Ishikawa (cell line): Measurements from ENCODE around the gene GDI1.

ENCODE experiments used
- CEBPB ChIP-seq: IDR thresholded peaks from 2 replicates; pipeline ENCODE4 v1.6.1; 2012
- CREB1 ChIP-seq: IDR thresholded peaks from 2 replicates; pipeline ENCODE4 v1.6.1; 2012; ENCODE audit warnings: low read depth
- EGR1 ChIP-seq: IDR thresholded peaks from 2 replicates; pipeline ENCODE4 v1.6.1; 2012
- EP300 ChIP-seq: IDR thresholded peaks from 2 replicates; pipeline ENCODE4 v1.6.1; 2012; ENCODE audit warnings: borderline replicate concordance
- FOXM1 ChIP-seq: IDR thresholded peaks from 2 replicates; pipeline ENCODE4 v1.6.1; 2012; ENCODE audit warnings: low read depth, borderline replicate concordance
- NFIC ChIP-seq: IDR thresholded peaks from 2 replicates; pipeline ENCODE4 v1.6.1; 2012
- RAD21 ChIP-seq: IDR thresholded peaks from 2 replicates; pipeline ENCODE4 v1.6.1; 2012; ENCODE audit warnings: low read depth
- REST ChIP-seq: IDR thresholded peaks from 2 replicates; pipeline ENCODE4 v1.6.1; 2012; ENCODE audit warnings: low read depth, mild to moderate bottlenecking
- TAF1 ChIP-seq: IDR thresholded peaks from 2 replicates; pipeline ENCODE4 v1.6.1; 2012; ENCODE audit warnings: low read depth, mild to moderate bottlenecking
- TCF12 ChIP-seq: IDR thresholded peaks from 2 replicates; pipeline ENCODE4 v1.6.1; 2012; ENCODE audit warnings: low read depth
- TEAD4 ChIP-seq: IDR thresholded peaks from 2 replicates; pipeline ENCODE4 v1.6.1; 2012
- YY1 ChIP-seq: IDR thresholded peaks from 2 replicates; pipeline ENCODE4 v1.6.1; 2012; ENCODE audit warnings: low read depth
- ZBTB7A ChIP-seq: IDR thresholded peaks from 2 replicates; pipeline ENCODE4 v1.6.1; 2012; ENCODE audit warnings: low read depth
- TF ChIP-seq, protein P1 (sequence below): IDR thresholded peaks from 2 replicates; pipeline ENCODE4 v1.6.1; 2012
- TF ChIP-seq, protein P2 (sequence below): IDR thresholded peaks from 2 replicates; pipeline ENCODE4 v1.6.1; 2012

GDI1 gene

GRCh38 chrX:154436983-154437752, at the start of gene GDI1:
Gene GDI1 (plus strand): TSS chrX:154437154. CDS start chrX:154437255, 101 bp downstream.
- TF ChIP-seq NFIC (no peak), EP300 (peak; percentile 20; the same call in 1 of the 2 replicates), YY1 (peak; percentile 90), TAF1 (peak; percentile 69; the same call in 1 of the 2 replicates)

DNA sequence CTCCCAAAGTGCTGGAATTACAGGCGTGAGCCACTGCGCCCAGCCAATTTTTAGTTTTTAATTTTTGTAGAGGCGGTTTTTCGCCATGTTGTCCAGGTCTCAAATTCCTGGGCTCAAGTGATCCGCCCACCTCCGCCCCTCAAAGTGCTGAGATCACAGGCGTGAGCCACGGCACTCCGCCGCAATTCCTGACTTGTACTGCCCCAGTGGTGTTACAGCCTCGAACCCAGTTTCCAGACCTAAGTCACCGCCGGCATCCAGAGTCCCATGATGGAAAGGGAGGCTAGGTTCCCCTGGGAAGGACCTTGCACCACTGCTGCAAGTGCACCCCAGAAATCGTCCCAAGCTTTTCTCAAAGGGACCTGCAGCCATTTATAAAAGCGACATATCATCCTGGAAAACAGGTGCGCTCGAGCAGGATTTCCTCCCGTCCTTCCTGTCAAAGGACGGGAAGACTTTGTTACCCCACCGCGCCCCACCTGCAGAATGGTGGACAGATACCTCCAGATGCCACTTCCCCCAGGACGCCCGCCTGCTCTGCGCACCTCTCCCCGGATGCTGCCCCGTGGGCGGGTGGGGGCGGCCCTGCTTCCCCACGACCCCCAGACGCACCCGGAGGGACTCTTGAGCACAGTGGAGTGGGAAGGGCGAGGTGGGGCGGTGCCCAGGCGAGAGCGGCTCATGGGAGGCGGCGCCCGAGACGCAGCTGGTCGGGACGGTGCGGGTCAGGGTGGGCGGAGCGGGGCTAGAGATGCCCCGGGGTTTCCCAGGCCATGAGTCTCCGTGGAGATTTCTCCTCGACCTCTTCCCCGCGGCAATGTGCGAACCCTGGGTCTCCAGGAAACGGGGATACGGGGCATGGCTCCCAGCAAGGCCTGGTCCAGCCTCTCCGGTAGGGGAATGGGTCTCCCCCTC, 39.7 kb upstream of the GDI1 start:
- TF ChIP-seq EGR1, result 0 out of 2 replicates have a peak, but pooled peaks have one; percentile 41
- TF ChIP-seq CREB1, result no peak
- no peak for TF ChIP-seq TEAD4
- TF ChIP-seq YY1, result no peak; the same call in 1 of the 2 replicates
- no peak for TF ChIP-seq REST
- no peak for TF ChIP-seq CEBPB
- TF ChIP-seq EP300, result 0 out of 2 replicates have a peak, but pooled peaks have one; percentile 3
- TF ChIP-seq FOXM1, result no peak
- TF ChIP-seq, protein P1, sequence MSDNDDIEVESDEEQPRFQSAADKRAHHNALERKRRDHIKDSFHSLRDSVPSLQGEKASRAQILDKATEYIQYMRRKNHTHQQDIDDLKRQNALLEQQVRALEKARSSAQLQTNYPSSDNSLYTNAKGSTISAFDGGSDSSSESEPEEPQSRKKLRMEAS, result peak; percentile 26
- no peak for TF ChIP-seq NFIC
- no peak for TF ChIP-seq RAD21
- TF ChIP-seq, protein P2, sequence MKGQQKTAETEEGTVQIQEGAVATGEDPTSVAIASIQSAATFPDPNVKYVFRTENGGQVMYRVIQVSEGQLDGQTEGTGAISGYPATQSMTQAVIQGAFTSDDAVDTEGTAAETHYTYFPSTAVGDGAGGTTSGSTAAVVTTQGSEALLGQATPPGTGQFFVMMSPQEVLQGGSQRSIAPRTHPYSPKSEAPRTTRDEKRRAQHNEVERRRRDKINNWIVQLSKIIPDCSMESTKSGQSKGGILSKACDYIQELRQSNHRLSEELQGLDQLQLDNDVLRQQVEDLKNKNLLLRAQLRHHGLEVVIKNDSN, result no peak
- TF ChIP-seq ZBTB7A, result no peak
- TF ChIP-seq TCF12, result no peak
- no peak for TF ChIP-seq TAF1

- TF ChIP-seq, protein P1, result peak; percentile 79
- TF ChIP-seq YY1 (peak; percentile 72), REST (no peak), CEBPB (no peak), TEAD4 (no peak), TCF12 (no peak), CREB1 (peak; percentile 66), TAF1 (peak; percentile 96)
These were observed 38.9 kb upstream of the GDI1 start, which contains the start of gene RPL10 for GRCh38 chrX:154397888-154398667. Gene RPL10 (plus strand): TSS chrX:154398377. CDS start chrX:154398520, 143 bp downstream.

DNA sequence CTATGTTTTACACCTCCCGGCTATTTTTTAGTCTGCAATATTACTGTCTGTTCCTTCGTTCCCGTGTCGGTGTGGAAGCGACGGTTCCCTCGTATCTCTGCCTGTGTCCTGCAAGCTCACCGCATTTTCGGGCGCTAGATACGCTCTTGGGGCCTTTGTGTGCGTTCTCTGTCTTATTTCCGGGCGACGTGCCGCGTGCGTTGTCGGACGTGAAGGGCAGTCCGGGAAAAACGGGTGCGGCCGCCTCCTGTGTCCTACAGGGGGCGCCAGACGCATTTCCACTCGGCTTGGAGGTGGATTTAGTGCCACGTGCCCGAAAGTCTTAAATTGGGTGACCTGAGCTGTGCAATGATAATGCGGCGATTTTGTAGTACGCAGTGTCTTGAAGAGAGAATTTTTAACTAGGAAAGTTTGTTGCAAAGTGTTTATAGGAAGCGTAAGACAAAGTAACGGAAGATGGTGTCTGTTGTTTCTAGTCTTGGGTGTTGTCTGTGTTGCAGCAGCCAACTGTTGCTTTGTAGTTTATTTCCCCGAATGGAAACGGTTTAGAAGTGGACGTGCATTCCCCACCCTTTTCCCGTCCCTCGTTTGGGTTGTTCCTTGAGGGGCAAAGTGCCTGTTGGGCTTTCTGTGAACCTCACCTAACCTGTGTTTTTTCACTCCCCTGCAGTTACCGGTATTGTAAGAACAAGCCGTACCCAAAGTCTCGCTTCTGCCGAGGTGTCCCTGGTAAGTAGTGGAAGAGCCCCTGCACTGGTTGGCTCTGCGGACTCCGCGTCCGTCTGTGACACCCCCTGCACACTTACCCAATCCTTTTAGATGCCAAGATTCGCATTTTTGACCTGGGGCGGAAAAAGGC, 38.1 kb upstream of the GDI1 start:
- no peak for TF ChIP-seq CEBPB
- no peak for TF ChIP-seq NFIC
- no peak for TF ChIP-seq YY1
- no peak for TF ChIP-seq EP300
- TF ChIP-seq REST, result no peak
- TF ChIP-seq TAF1, result no peak
- peak; percentile 15; the same call in 1 of the 2 replicates for TF ChIP-seq RAD21
- no peak for TF ChIP-seq CREB1
- no peak for TF ChIP-seq TCF12
- no peak for TF ChIP-seq FOXM1
- no peak for TF ChIP-seq EGR1
- no peak for TF ChIP-seq ZBTB7A
- TF ChIP-seq, protein P1, result peak; percentile 82
